HL-60 (cell line): ENCODE data around the gene KLHL10.

Experiments used
- DNase-seq, 2 experiments: peaks; one replicate each; pipeline ENCODE4 v3.0.0-alpha.2; 2010 to 2020; ENCODE audit warnings: low read depth in 1 of 2, low spot score in 1 of 2
- H3K27ac ChIP-seq: fragments of 250-450 bp; sonication (Bioruptor Pico); replicated peaks from 2 replicates; pipeline ENCODE4 v1.5.1; 2020; ENCODE audit warnings: mild to moderate bottlenecking, moderate library complexity
- H3K27me3 ChIP-seq: fragments of 250-450 bp; sonication (Bioruptor Pico); 2 replicates; pipeline ENCODE4 v1.5.1; 2021; ENCODE audit warnings: mild to moderate bottlenecking, moderate library complexity; ENCODE audit not compliant: insufficient read depth, poor library complexity, severe bottlenecking
- H3K4me3 ChIP-seq: replicated peaks from 2 replicates; pipeline ENCODE4 v1.5.1; 2011; ENCODE audit warnings: mild to moderate bottlenecking, control low read depth, low read length; ENCODE audit not compliant: insufficient read depth
- GABPA ChIP-seq: IDR thresholded peaks from 2 replicates; pipeline ENCODE4 v1.6.1; 2012; ENCODE audit warnings: low read depth
- POLR2AphosphoS5 ChIP-seq: IDR thresholded peaks from 2 replicates; pipeline ENCODE4 v1.6.1; 2012; ENCODE audit warnings: low read depth
- SPI1 ChIP-seq: IDR thresholded peaks from 2 replicates; pipeline ENCODE4 v1.6.1; 2012; ENCODE audit warnings: low read depth, mild to moderate bottlenecking, borderline replicate concordance
- TF ChIP-seq, protein P1 (sequence below): IDR thresholded peaks from 2 replicates; pipeline ENCODE4 v1.6.1; 2012; ENCODE audit warnings: low read depth; ENCODE audit not compliant: insufficient replicate concordance
- TF ChIP-seq, protein P2 (sequence below): IDR thresholded peaks from one replicate; pipeline ENCODE4 v1.5.1; 2011; ENCODE audit warnings: low read length, control low read depth, inconsistent platforms; ENCODE audit not compliant: insufficient read depth

The KLHL10 gene

DNA sequence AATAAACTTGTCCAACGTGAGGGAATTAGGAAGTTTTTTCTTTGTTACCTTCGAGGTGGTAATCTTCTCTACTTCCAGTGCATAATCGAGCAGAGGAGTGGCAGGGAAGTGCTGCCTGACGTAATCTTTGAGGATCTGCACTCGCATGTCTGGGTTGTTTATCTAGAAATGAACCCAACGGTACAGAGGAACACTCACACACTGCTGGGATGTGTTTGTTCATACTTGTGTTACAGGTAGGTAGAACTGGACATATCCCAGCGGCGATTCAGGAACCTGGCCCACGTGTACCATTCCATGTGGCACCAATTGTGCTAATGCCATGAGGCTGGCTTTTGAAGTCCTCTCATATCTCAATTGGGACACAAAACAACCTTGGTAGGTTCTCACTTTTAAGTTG lies 31.8 kb downstream of the KLHL10 start:
- Histone ChIP-seq H3K4me3 (no peak overlapping the region), H3K27me3 (no peaks in the 10 kb centered on the region), H3K27ac (no peak overlapping the region)
- DNase-seq, result no peak
- TF ChIP-seq POLR2AphosphoS5, result no peak
- TF ChIP-seq, protein P1, sequence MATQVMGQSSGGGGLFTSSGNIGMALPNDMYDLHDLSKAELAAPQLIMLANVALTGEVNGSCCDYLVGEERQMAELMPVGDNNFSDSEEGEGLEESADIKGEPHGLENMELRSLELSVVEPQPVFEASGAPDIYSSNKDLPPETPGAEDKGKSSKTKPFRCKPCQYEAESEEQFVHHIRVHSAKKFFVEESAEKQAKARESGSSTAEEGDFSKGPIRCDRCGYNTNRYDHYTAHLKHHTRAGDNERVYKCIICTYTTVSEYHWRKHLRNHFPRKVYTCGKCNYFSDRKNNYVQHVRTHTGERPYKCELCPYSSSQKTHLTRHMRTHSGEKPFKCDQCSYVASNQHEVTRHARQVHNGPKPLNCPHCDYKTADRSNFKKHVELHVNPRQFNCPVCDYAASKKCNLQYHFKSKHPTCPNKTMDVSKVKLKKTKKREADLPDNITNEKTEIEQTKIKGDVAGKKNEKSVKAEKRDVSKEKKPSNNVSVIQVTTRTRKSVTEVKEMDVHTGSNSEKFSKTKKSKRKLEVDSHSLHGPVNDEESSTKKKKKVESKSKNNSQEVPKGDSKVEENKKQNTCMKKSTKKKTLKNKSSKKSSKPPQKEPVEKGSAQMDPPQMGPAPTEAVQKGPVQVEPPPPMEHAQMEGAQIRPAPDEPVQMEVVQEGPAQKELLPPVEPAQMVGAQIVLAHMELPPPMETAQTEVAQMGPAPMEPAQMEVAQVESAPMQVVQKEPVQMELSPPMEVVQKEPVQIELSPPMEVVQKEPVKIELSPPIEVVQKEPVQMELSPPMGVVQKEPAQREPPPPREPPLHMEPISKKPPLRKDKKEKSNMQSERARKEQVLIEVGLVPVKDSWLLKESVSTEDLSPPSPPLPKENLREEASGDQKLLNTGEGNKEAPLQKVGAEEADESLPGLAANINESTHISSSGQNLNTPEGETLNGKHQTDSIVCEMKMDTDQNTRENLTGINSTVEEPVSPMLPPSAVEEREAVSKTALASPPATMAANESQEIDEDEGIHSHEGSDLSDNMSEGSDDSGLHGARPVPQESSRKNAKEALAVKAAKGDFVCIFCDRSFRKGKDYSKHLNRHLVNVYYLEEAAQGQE, result no peak
- no peak for TF ChIP-seq SPI1
- TF ChIP-seq, protein P2, sequence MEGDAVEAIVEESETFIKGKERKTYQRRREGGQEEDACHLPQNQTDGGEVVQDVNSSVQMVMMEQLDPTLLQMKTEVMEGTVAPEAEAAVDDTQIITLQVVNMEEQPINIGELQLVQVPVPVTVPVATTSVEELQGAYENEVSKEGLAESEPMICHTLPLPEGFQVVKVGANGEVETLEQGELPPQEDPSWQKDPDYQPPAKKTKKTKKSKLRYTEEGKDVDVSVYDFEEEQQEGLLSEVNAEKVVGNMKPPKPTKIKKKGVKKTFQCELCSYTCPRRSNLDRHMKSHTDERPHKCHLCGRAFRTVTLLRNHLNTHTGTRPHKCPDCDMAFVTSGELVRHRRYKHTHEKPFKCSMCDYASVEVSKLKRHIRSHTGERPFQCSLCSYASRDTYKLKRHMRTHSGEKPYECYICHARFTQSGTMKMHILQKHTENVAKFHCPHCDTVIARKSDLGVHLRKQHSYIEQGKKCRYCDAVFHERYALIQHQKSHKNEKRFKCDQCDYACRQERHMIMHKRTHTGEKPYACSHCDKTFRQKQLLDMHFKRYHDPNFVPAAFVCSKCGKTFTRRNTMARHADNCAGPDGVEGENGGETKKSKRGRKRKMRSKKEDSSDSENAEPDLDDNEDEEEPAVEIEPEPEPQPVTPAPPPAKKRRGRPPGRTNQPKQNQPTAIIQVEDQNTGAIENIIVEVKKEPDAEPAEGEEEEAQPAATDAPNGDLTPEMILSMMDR, result no peak
- TF ChIP-seq GABPA, result no peak

DNA sequence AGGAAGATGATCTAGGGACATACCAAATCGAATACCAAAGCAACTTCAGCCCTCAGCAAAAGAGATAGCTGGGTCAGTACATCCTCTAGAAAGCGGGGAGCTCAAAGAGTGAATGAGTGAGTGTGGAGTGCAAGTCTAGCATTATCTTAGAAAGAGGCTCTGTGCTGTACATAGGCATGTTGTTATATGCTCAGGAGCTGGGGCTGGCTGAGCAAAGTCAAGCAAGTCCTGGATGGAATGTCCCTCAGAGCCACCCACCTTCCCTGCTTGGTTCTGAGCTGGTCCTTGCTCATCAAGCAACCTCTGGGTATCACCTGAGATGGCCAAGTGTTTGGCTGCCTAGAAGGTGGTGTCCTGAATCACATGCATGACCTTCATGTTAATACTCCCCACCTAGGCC lies 32.5 kb downstream of the KLHL10 start:
- H3K27ac ChIP-seq, result no peak overlapping the region
- no peak for DNase-seq
- no peaks in the 10 kb centered on the region for H3K27me3 ChIP-seq
- H3K4me3 ChIP-seq, result no peak overlapping the region
- no peak for TF ChIP-seq GABPA
- TF ChIP-seq SPI1, result no peak
- TF ChIP-seq, protein P2, result no peak
- TF ChIP-seq, protein P1, result no peak
- no peak for TF ChIP-seq POLR2AphosphoS5

DNA sequence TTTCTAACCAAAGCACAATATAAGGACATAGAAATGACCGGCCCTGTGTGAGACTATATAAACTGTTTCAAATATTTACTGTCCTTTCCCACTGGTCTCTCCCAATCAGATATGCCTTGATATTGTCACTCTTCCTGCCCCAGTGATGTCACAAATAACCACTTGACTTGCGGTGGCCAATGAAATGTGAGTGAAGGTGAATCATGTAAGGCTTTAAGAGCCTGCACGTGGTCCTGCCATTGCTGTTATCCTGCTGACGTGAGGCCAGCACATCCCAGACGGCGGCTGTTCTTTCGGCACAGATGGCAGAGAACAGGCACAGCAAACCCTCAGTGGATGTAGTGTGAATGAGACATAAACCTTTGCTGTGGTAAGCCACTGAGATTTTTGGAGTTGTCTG lies 33.0 kb downstream of the KLHL10 start:
- Histone ChIP-seq H3K27me3 (no peaks in the 10 kb centered on the region), H3K27ac (no peak overlapping the region), H3K4me3 (no peak overlapping the region)
- TF ChIP-seq, protein P1, result no peak
- TF ChIP-seq SPI1 (no peak), GABPA (no peak), POLR2AphosphoS5 (no peak)
- TF ChIP-seq, protein P2, result no peak
- no peak for DNase-seq
